HUES64 (cell line): ENCODE data around the gene POLR2F. TPM values are rescaled to one million over a fixed set of nuclear protein-coding genes. Genes with fewer than 3 reads are reported as not detected.

ENCODE experiments used
- H3K27ac ChIP-seq: 2 replicates; pipeline ENCODE4 v1.7.0; 2013; ENCODE audit warnings: low read depth, low read length, inconsistent platforms
- H3K27me3 ChIP-seq: 2 replicates; pipeline ENCODE4 v1.6.1; 2013; ENCODE audit warnings: mild to moderate bottlenecking, low read length; ENCODE audit not compliant: insufficient read depth
- H3K36me3 ChIP-seq: 2 replicates; pipeline ENCODE4 v1.6.1; 2013; ENCODE audit warnings: mild to moderate bottlenecking, low read length; ENCODE audit not compliant: insufficient read depth
- H3K4me1 ChIP-seq: 2 replicates; pipeline ENCODE4 v1.6.1; 2013; ENCODE audit warnings: mild to moderate bottlenecking, low read length, moderate library complexity; ENCODE audit not compliant: insufficient read depth
- H3K4me3 ChIP-seq: 2 replicates; pipeline ENCODE4 v1.5.1; 2013; ENCODE audit warnings: mild to moderate bottlenecking, low read length, moderate library complexity
- H3K9ac ChIP-seq: 2 replicates; pipeline ENCODE4 v1.6.1; 2013; ENCODE audit warnings: mild to moderate bottlenecking, low read depth, low read length
- H3K9me3 ChIP-seq: 2 replicates; pipeline ENCODE4 v1.6.1; 2013; ENCODE audit warnings: low read depth, low read length; ENCODE audit not compliant: insufficient read depth
- WGBS: fragments of 150-250, 120-280 bp; methylation state at CpG from one replicate; pipeline ENCODE4 v1.1.7; 2013; ENCODE audit warnings: missing lambda C conversion rate; 5-methylcytosine and 5-hydroxymethylcytosine counted together
- polyA plus RNA-seq, 2 experiments: library from polyadenylated mRNA; stranded (reverse); fragments of 50-300 nt; gene quantifications; one replicate each; pipeline ENCODE4 v1.2.3, GENCODE V29; 2013

POLR2F gene
- 137 TPM for polyA plus RNA-seq (2013, experiment 1 of 2)
- polyA plus RNA-seq (2013, experiment 2 of 2): 138 TPM

- Histone ChIP-seq H3K4me1 (no peaks in the 10 kb centered on the region), H3K9ac (peak within 1 kb of the TSS; percentile 90), H3K27me3 (peaks cover 12% of the 10 kb centered on the region), H3K4me3 (peak within 1 kb of the TSS; percentile 94), H3K36me3 (peaks cover 23% of the 10 kb centered on the region), H3K9me3 (no peaks in the 10 kb centered on the region), H3K27ac (peak within 1 kb of the TSS; percentile 33; the same call in 1 of the 2 replicates)
- under 1% methylated on average over 52 of the region's 52 CpGs for WGBS
Observed at GRCh38 chr22:37953437-37954179, at the start of gene POLR2F, which contains the start of gene C22orf23. POLR2F (plus strand) TSS chr22:37953699; CDS start chr22:37953788, 89 bp downstream. C22orf23 (minus strand) TSS chr22:37953601; CDS start chr22:37953149, 452 bp downstream.

GRCh38 chr22:37904572-37905533 lies 48.6 kb upstream of the POLR2F start:
- Histone ChIP-seq H3K27ac (peak overlapping the region; percentile 50), H3K36me3 (no peaks in the 10 kb centered on the region), H3K4me1 (peaks cover 9% of the 10 kb centered on the region; the same call in 1 of the 2 replicates), H3K9me3 (no peaks in the 10 kb centered on the region), H3K9ac (peak overlapping the region; percentile 82), H3K27me3 (no peaks in the 10 kb centered on the region), H3K4me3 (peak overlapping the region; percentile 61)
- 71% methylated on average over 10 of the region's 10 CpGs for WGBS

GRCh38 chr22:37905534-37906363 lies 47.8 kb upstream of the POLR2F start, which contains the start of gene MICALL1:
MICALL1 (plus strand) TSS chr22:37906297; CDS start chr22:37906423, 126 bp downstream.
- Histone ChIP-seq H3K4me3 (peak within 1 kb of the TSS; percentile 61), H3K27ac (peak within 1 kb of the TSS; percentile 50), H3K36me3 (no peaks in the 10 kb centered on the region), H3K9me3 (no peaks in the 10 kb centered on the region), H3K4me1 (peaks cover 18% of the 10 kb centered on the region), H3K9ac (peak within 1 kb of the TSS; percentile 82), H3K27me3 (no peaks in the 10 kb centered on the region)
- WGBS: 5% methylated on average over 90 of the region's 90 CpGs

- H3K9ac ChIP-seq: peak overlapping the region; percentile 82
- H3K4me1 ChIP-seq: peaks cover 25% of the 10 kb centered on the region
- H3K4me3 ChIP-seq: peak overlapping the region; percentile 61
- H3K27ac ChIP-seq: no peak overlapping the region; the same call in 1 of the 2 replicates
- H3K27me3 ChIP-seq: no peaks in the 10 kb centered on the region
- no peaks in the 10 kb centered on the region for H3K36me3 ChIP-seq
- no peaks in the 10 kb centered on the region for H3K9me3 ChIP-seq
- 1% methylated on average over 75 of the region's 75 CpGs for WGBS
Observed at GRCh38 chr22:37906364-37907008, 47.0 kb upstream of the POLR2F start.

GRCh38 chr22:37907036-37907954 lies 46.2 kb upstream of the POLR2F start:
- no peaks in the 10 kb centered on the region for H3K27me3 ChIP-seq
- H3K4me1 ChIP-seq: peaks cover 27% of the 10 kb centered on the region
- no peaks in the 10 kb centered on the region for H3K9me3 ChIP-seq
- H3K36me3 ChIP-seq: peaks cover 5% of the 10 kb centered on the region; the same call in 1 of the 2 replicates
- no peak overlapping the region for H3K27ac ChIP-seq
- 69% methylated on average over 18 of the region's 19 CpGs for WGBS
- peak overlapping the region; percentile 82 for H3K9ac ChIP-seq
- H3K4me3 ChIP-seq: peak overlapping the region; percentile 61

- Histone ChIP-seq H3K4me1 (peaks cover 26% of the 10 kb centered on the region), H3K36me3 (peaks cover 20% of the 10 kb centered on the region), H3K4me3 (no peak overlapping the region), H3K27ac (0 out of 2 replicates have a peak overlapping the region, but pooled peaks have one; percentile 35), H3K9me3 (no peaks in the 10 kb centered on the region), H3K27me3 (no peaks in the 10 kb centered on the region), H3K9ac (no peak overlapping the region)
- 90% methylated on average over 7 of the region's 7 CpGs for WGBS
Observed at GRCh38 chr22:37909766-37910165, 43.7 kb upstream of the POLR2F start.

GRCh38 chr22:37910890-37911672 lies 42.4 kb upstream of the POLR2F start:
- peaks cover 29% of the 10 kb centered on the region for H3K36me3 ChIP-seq
- no peaks in the 10 kb centered on the region for H3K9me3 ChIP-seq
- peak overlapping the region; percentile 35; the same call in 1 of the 2 replicates for H3K27ac ChIP-seq
- H3K27me3 ChIP-seq: no peaks in the 10 kb centered on the region
- 51% methylated on average over 15 of the region's 15 CpGs for WGBS
- H3K4me3 ChIP-seq: no peak overlapping the region
- H3K4me1 ChIP-seq: peaks cover 18% of the 10 kb centered on the region
- H3K9ac ChIP-seq: peak overlapping the region; percentile 28; the same call in 1 of the 2 replicates

GRCh38 chr22:37911697-37912096 lies 41.8 kb upstream of the POLR2F start:
- Histone ChIP-seq H3K27me3 (no peaks in the 10 kb centered on the region), H3K36me3 (peaks cover 35% of the 10 kb centered on the region), H3K4me1 (peaks cover 18% of the 10 kb centered on the region), H3K4me3 (no peak overlapping the region), H3K9me3 (no peaks in the 10 kb centered on the region), H3K9ac (no peak overlapping the region), H3K27ac (no peak overlapping the region)
- 82% methylated on average over 7 of the region's 8 CpGs for WGBS

- Histone ChIP-seq H3K27me3 (no peaks in the 10 kb centered on the region), H3K9ac (no peak overlapping the region), H3K4me3 (no peak overlapping the region), H3K36me3 (peaks cover 37% of the 10 kb centered on the region), H3K9me3 (no peaks in the 10 kb centered on the region), H3K27ac (no peak overlapping the region), H3K4me1 (peaks cover 18% of the 10 kb centered on the region)
- 95% methylated on average over 8 of the region's 8 CpGs for WGBS
Observed at GRCh38 chr22:37912171-37912570, 41.3 kb upstream of the POLR2F start.
